A549 (cell line): ENCODE measurements around the gene DPEP2. TPM values are rescaled to one million over a fixed set of nuclear protein-coding genes. Genes with fewer than 3 reads are reported as not detected.

Experiments used
- ATAC-seq, 2 experiments: fragments of 200-7000 bp in 1 of 2; fragments of >200 bp in 1 of 2; cut with Nextera tagmentation in 1 of 2; cut with Tn5 transposase in 1 of 2; 3 replicates each; pipeline versions ENCODE4 v1.8.0 to v1.9.1; 2018 to 2020; ENCODE audit warnings: mild to moderate bottlenecking in 1 of 2, moderate library complexity in 1 of 2
- CTCF ChIA-PET: fragments of 300-600 bp; sonication (Branson Sonifier 250); formaldehyde crosslinking; extraction: SDS; loops from one replicate; lab custom pipeline; 2021; ENCODE audit warnings: antibody characterized with exemption, inconsistent platforms; lab: Yijun Ruan, JAX
- POLR2A ChIA-PET: fragments of 350-600 bp; formaldehyde crosslinking; extraction: SDS; loops from one replicate; lab custom pipeline; 2021; ENCODE audit warnings: antibody characterized with exemption, inconsistent platforms; lab: Yijun Ruan, JAX
- DNase-seq, 2 experiments: peaks; one replicate each; pipeline versions ENCODE4 v3.0.0 to v3.0.0-alpha.2; 2011 to 2016; ENCODE audit warnings: low read depth in 1 of 2, low spot score in 1 of 2
- FAIRE-seq: peaks from 2 replicates; lab custom pipeline; 2011; peaks lifted over from hg19 to GRCh38; lab: Jason Lieb, UNC
- H3K27ac ChIP-seq, 2 experiments: fragments of >200 bp; sonication (Bioruptor Twin); formaldehyde crosslinking; 3 replicates each; pipeline ENCODE4 v1.5.1; 2016 to 2017
- H3K4me1 ChIP-seq: fragments of >200 bp; sonication (Bioruptor Twin); formaldehyde crosslinking; 3 replicates; pipeline ENCODE4 v1.6.1; 2016
- H3K4me2 ChIP-seq: fragments of >200 bp; sonication (Bioruptor Twin); formaldehyde crosslinking; 3 replicates; pipeline ENCODE4 v1.6.1; 2016
- H3K4me3 ChIP-seq: fragments of >200 bp; sonication (Bioruptor Twin); formaldehyde crosslinking; 3 replicates; pipeline ENCODE4 v1.5.1; 2016
- H3K9me3 ChIP-seq: fragments of >200 bp; sonication (Bioruptor Twin); formaldehyde crosslinking; 3 replicates; pipeline ENCODE4 v1.6.1; 2016
- BHLHE40 ChIP-seq: IDR thresholded peaks from 2 replicates; pipeline ENCODE4 v1.6.1; 2012; ENCODE audit warnings: low read depth, low read length, inconsistent platforms
- EHMT2 ChIP-seq: fragments of 200-600 bp; sonication (generic); IDR thresholded peaks from 2 replicates; pipeline ENCODE4 v1.6.1; 2016; ENCODE audit warnings: antibody characterized with exemption, low read depth, mild to moderate bottlenecking, moderate library complexity
- ESRRA ChIP-seq: fragments of 150-350 bp; IDR thresholded peaks from 2 replicates; pipeline ENCODE4 v1.6.1; 2014; ENCODE audit warnings: mild to moderate bottlenecking, low read length, borderline replicate concordance
- FOSB ChIP-seq: fragments of 250-450 bp; sonication (Bioruptor Pico); IDR thresholded peaks from 2 replicates; pipeline ENCODE4 v1.5.0; 2020; ENCODE audit warnings: mild to moderate bottlenecking, moderate library complexity
- HOXB13 ChIP-seq: fragments of 250-450 bp; sonication (Bioruptor Pico); IDR thresholded peaks from 2 replicates; pipeline ENCODE4 v1.5.0; 2020; ENCODE audit warnings: low read depth, mild to moderate bottlenecking, moderate library complexity
- HOXB5 ChIP-seq: fragments of 250-450 bp; sonication (Bioruptor Pico); IDR thresholded peaks from 2 replicates; pipeline ENCODE4 v1.5.0; 2020; ENCODE audit warnings: mild to moderate bottlenecking, moderate library complexity
- JUN ChIP-seq, 2 experiments: fragments of >200 bp; sonication (Bioruptor Twin); formaldehyde crosslinking; IDR thresholded peaks; 2 replicates in 1 of 2; 3 replicates in 1 of 2; pipeline ENCODE4 v1.6.1; 2016 to 2017
- KDM1A ChIP-seq: fragments of 200-600 bp; sonication (generic); IDR thresholded peaks from 2 replicates; pipeline ENCODE4 v1.6.1; 2016; ENCODE audit warnings: low read depth, mild to moderate bottlenecking
- NR3C1 ChIP-seq: fragments of >200 bp; sonication (Bioruptor Twin); formaldehyde crosslinking; IDR thresholded peaks from 3 replicates; pipeline ENCODE4 v1.6.1; 2017
- RAD21 ChIP-seq, 2 experiments: fragments of >200 bp in 1 of 2; sonication (Bioruptor Twin) in 1 of 2; formaldehyde crosslinking in 1 of 2; IDR thresholded peaks in 1 of 2; conservative IDR thresholded peaks in 1 of 2; 2 replicates in 1 of 2; 3 replicates in 1 of 2; pipeline ENCODE4 v1.6.1; 2012 to 2018; ENCODE audit warnings: inconsistent platforms in 1 of 2
- RARB ChIP-seq: fragments of 250-450 bp; sonication (Bioruptor Pico); IDR thresholded peaks from 2 replicates; pipeline ENCODE4 v1.8.0; 2021; ENCODE audit warnings: mild to moderate bottlenecking, moderate library complexity
- RFX5 ChIP-seq: fragments of 450-650 bp; IDR thresholded peaks from 2 replicates; pipeline ENCODE4 v1.7.1; 2014; ENCODE audit warnings: antibody characterized with exemption, mild to moderate bottlenecking, moderate library complexity
- SMC3 ChIP-seq: fragments of >200 bp; sonication (Bioruptor Twin); formaldehyde crosslinking; IDR thresholded peaks from 3 replicates; pipeline ENCODE4 v1.6.1; 2018; ENCODE audit warnings: inconsistent platforms
- WGBS: methylation state at CpG from one replicate; pipeline ENCODE4 v1.1.6; 2017; ENCODE audit errors: missing lambda C conversion rate; 5-methylcytosine and 5-hydroxymethylcytosine counted together
- polyA plus RNA-seq, 4 experiments: library from polyadenylated mRNA; depleted of rRNA in 3 of 4; stranded (reverse); fragments of >200 nt; fragmentation: RNase III in 1 of 4; extraction: RNeasy Plus Mini Kit Qiagen cat#74134 plus additional on column Dnase treatment in 1 of 4; gene quantifications; 2 replicates in 3 of 4; 3 replicates in 1 of 4; pipeline ENCODE4 v1.2.3, GENCODE V29; 2011 to 2017
- TF ChIP-seq, protein P1 (sequence below): IDR thresholded peaks from 2 replicates; pipeline ENCODE4 v1.6.1; 2012
- TF ChIP-seq, protein P2 (sequence below): fragments of 150-350 bp; IDR thresholded peaks from 2 replicates; pipeline ENCODE4 v1.6.1; 2014; ENCODE audit warnings: low read depth, mild to moderate bottlenecking, low read length
- TF ChIP-seq, protein P3 (sequence below): fragments of 250-450 bp; sonication (Bioruptor Pico); IDR thresholded peaks from 2 replicates; pipeline ENCODE4 v1.5.0; 2021; ENCODE audit warnings: mild to moderate bottlenecking, moderate library complexity, borderline replicate concordance
- TF ChIP-seq, protein P4 (sequence below): IDR thresholded peaks from 2 replicates; pipeline ENCODE4 v1.6.1; 2012; ENCODE audit warnings: low read depth, borderline replicate concordance
- TF ChIP-seq, protein P5 (sequence below): fragments of 200-600 bp; sonication (generic); IDR thresholded peaks from 2 replicates; pipeline ENCODE4 v1.6.1; 2016; ENCODE audit warnings: antibody characterized with exemption, mild to moderate bottlenecking, moderate library complexity
- TF ChIP-seq, protein P6 (sequence below): fragments of >200 bp; sonication (Bioruptor Twin); formaldehyde crosslinking; IDR thresholded peaks from 2 replicates; pipeline ENCODE4 v1.6.1; 2016
- TF ChIP-seq, protein P7 (sequence below): fragments of 450-650 bp; IDR thresholded peaks from 2 replicates; pipeline ENCODE4 v1.6.1; 2014; ENCODE audit warnings: antibody characterized with exemption

DPEP2 gene
- polyA plus RNA-seq, 2 of the 4 experiments (the other 2 are of a cell fraction) = not detected

DNA sequence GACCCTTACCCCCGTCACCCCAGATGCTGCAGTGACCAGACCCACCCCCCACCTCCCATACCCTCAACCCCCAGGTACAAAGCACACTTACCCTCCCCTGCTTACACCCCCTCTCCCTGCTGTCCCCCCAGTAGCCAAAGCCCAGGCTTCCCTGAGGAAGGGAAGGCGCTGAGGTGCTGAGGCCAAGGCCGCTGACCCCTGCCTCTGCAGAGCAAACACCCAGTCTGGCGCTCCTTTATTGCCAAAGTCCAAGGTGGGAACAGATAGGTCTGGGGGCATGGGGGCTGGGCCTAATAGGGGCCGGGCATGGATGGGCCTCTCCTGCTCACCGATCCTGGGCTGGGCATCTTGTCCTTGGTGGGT, 56.0 kb downstream of the DPEP2 start:
- Histone ChIP-seq H3K9me3 (no peaks in the 10 kb centered on the region), H3K4me3 (no peak overlapping the region), H3K4me2 (no peak overlapping the region), H3K27ac (no peak overlapping the region), H3K4me1 (no peaks in the 10 kb centered on the region)
- FAIRE-seq (no peak), ATAC-seq (no peak), DNase-seq (no peak)
- 81% methylated on average over 4 of the region's 6 CpGs for WGBS
- TF ChIP-seq, protein P1, sequence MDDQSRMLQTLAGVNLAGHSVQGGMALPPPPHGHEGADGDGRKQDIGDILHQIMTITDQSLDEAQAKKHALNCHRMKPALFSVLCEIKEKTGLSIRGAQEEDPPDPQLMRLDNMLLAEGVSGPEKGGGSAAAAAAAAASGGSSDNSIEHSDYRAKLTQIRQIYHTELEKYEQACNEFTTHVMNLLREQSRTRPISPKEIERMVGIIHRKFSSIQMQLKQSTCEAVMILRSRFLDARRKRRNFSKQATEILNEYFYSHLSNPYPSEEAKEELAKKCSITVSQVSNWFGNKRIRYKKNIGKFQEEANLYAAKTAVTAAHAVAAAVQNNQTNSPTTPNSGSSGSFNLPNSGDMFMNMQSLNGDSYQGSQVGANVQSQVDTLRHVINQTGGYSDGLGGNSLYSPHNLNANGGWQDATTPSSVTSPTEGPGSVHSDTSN = no peak
- TF ChIP-seq, protein P2, sequence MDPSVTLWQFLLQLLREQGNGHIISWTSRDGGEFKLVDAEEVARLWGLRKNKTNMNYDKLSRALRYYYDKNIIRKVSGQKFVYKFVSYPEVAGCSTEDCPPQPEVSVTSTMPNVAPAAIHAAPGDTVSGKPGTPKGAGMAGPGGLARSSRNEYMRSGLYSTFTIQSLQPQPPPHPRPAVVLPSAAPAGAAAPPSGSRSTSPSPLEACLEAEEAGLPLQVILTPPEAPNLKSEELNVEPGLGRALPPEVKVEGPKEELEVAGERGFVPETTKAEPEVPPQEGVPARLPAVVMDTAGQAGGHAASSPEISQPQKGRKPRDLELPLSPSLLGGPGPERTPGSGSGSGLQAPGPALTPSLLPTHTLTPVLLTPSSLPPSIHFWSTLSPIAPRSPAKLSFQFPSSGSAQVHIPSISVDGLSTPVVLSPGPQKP = no peak
- TF ChIP-seq HOXB13 (no peak), RARB (CRISPR knock-in tag) (no peak), HOXB5 (CRISPR knock-in tag) (no peak), RFX5 (no peak), SMC3 (no peak), KDM1A (no peak), ESRRA (no peak), RAD21 (conservative IDR thresholded peaks at IDR 0.05 in 1 of 2, IDR thresholded peaks at IDR 0.05 in 1 of 2) (no peak), FOSB (CRISPR knock-in tag) (no peak), JUN (IDR thresholded peaks at IDR 0.05) (no peak), EHMT2 (no peak), BHLHE40 (no peak), NR3C1 (no peak)
- TF ChIP-seq, protein P3, sequence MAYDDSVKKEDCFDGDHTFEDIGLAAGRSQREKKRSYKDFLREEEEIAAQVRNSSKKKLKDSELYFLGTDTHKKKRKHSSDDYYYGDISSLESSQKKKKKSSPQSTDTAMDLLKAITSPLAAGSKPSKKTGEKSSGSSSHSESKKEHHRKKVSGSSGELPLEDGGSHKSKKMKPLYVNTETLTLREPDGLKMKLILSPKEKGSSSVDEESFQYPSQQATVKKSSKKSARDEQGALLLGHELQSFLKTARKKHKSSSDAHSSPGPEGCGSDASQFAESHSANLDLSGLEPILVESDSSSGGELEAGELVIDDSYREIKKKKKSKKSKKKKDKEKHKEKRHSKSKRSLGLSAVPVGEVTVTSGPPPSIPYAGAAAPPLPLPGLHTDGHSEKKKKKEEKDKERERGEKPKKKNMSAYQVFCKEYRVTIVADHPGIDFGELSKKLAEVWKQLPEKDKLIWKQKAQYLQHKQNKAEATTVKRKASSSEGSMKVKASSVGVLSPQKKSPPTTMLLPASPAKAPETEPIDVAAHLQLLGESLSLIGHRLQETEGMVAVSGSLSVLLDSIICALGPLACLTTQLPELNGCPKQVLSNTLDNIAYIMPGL = no peak
- TF ChIP-seq, protein P4, sequence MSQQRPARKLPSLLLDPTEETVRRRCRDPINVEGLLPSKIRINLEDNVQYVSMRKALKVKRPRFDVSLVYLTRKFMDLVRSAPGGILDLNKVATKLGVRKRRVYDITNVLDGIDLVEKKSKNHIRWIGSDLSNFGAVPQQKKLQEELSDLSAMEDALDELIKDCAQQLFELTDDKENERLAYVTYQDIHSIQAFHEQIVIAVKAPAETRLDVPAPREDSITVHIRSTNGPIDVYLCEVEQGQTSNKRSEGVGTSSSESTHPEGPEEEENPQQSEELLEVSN = no peak
- TF ChIP-seq, protein P5, sequence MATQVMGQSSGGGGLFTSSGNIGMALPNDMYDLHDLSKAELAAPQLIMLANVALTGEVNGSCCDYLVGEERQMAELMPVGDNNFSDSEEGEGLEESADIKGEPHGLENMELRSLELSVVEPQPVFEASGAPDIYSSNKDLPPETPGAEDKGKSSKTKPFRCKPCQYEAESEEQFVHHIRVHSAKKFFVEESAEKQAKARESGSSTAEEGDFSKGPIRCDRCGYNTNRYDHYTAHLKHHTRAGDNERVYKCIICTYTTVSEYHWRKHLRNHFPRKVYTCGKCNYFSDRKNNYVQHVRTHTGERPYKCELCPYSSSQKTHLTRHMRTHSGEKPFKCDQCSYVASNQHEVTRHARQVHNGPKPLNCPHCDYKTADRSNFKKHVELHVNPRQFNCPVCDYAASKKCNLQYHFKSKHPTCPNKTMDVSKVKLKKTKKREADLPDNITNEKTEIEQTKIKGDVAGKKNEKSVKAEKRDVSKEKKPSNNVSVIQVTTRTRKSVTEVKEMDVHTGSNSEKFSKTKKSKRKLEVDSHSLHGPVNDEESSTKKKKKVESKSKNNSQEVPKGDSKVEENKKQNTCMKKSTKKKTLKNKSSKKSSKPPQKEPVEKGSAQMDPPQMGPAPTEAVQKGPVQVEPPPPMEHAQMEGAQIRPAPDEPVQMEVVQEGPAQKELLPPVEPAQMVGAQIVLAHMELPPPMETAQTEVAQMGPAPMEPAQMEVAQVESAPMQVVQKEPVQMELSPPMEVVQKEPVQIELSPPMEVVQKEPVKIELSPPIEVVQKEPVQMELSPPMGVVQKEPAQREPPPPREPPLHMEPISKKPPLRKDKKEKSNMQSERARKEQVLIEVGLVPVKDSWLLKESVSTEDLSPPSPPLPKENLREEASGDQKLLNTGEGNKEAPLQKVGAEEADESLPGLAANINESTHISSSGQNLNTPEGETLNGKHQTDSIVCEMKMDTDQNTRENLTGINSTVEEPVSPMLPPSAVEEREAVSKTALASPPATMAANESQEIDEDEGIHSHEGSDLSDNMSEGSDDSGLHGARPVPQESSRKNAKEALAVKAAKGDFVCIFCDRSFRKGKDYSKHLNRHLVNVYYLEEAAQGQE = no peak
- TF ChIP-seq, protein P6, sequence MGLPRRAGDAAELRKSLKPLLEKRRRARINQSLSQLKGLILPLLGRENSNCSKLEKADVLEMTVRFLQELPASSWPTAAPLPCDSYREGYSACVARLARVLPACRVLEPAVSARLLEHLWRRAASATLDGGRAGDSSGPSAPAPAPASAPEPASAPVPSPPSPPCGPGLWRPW = no peak
- TF ChIP-seq, protein P7, sequence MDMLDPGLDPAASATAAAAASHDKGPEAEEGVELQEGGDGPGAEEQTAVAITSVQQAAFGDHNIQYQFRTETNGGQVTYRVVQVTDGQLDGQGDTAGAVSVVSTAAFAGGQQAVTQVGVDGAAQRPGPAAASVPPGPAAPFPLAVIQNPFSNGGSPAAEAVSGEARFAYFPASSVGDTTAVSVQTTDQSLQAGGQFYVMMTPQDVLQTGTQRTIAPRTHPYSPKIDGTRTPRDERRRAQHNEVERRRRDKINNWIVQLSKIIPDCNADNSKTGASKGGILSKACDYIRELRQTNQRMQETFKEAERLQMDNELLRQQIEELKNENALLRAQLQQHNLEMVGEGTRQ = no peak
- CTCF ChIA-PET = interaction anchor here (0.6 to 5.2 kb wide), 9 partner anchors 10 to 284 kb away, joined by 3 to 54 read pairs (median 5); no protein-coding TSS in a partner anchor
- POLR2A ChIA-PET = no interaction called here
